ENCODE measurements around the gene TCF19.
A peak's percentile ranks its signal among the peaks of the same experiment; 100 is the strongest.
"Not testable (repeated sequence)": the region's sequence is repeated elsewhere in the genome, so short reads cannot be mapped to it uniquely, and the experiment has no call there.

Gene TCF19

GRCh38 chr6:31175971-31176370 is 17.6 kb downstream of the TCF19 start:
- TF ChIP-seq, protein P1, sequence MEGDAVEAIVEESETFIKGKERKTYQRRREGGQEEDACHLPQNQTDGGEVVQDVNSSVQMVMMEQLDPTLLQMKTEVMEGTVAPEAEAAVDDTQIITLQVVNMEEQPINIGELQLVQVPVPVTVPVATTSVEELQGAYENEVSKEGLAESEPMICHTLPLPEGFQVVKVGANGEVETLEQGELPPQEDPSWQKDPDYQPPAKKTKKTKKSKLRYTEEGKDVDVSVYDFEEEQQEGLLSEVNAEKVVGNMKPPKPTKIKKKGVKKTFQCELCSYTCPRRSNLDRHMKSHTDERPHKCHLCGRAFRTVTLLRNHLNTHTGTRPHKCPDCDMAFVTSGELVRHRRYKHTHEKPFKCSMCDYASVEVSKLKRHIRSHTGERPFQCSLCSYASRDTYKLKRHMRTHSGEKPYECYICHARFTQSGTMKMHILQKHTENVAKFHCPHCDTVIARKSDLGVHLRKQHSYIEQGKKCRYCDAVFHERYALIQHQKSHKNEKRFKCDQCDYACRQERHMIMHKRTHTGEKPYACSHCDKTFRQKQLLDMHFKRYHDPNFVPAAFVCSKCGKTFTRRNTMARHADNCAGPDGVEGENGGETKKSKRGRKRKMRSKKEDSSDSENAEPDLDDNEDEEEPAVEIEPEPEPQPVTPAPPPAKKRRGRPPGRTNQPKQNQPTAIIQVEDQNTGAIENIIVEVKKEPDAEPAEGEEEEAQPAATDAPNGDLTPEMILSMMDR (IDR thresholded peaks at IDR 0.05; ENCODE audit: control extremely low read depth, extremely low read depth, low read depth, missing control alignments), result no peak
- ChIA-PET CTCF (interaction anchor here (2.2 to 2.9 kb wide), 2 partner anchors 10 to 16 kb away, joined by 8 to 15 read pairs; no protein-coding TSS in a partner anchor), POLR2A (no interaction called here)
- no peak for DNase-seq (ENCODE audit: extremely low spot score)

DNA sequence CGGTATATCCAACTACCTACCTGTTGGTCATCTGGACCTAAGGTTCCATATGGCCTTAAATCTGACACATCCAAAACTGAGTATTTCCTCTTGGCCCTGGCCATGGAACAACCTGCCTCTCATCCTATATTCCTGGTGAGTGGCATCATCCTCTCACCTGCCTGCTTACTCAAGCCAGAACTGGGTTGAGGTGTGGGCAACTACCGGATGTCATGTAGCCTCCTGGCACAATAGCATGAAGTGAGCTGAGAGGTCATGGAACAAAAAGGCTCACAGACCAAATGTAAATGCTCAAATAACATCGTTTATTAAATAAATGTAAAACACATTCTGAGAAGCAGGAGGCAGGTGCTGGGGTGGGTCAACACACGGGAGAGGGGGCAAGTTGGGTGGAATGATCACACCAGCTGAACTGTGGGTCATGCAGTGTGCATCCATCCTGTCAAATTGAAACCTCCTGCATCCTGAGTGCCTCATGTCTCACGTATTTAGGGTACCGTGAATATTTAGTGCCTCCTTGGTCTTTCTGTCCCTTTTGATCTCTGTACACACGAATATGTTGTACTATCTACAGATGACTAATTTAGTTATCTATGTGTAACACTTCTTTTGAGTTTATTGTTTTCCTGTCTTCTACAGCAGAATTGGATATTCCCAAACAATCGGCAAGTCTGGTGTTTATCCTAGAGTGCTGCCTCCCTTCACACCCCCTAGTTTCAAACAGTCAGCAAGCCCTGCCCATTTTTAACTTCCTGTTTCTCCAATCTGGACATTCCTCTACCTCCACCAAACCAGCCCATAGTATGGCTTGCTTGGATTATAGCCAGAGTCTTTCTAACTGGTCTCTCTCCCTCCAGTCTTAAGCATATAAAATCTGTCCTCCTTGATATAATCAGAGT is 20.0 kb downstream of the TCF19 start:
- ChIA-PET CTCF (interaction anchor here (0.6 to 2.9 kb wide), 4 partner anchors 10 to 25 kb away, joined by 3 to 15 read pairs (median 6); no protein-coding TSS in a partner anchor), POLR2A (no interaction called here)
- no peak for DNase-seq (ENCODE audit: extremely low spot score)
- TF ChIP-seq, protein P1 (IDR thresholded peaks at IDR 0.05; ENCODE audit: control extremely low read depth, extremely low read depth, low read depth, missing control alignments), result no peak

DNA sequence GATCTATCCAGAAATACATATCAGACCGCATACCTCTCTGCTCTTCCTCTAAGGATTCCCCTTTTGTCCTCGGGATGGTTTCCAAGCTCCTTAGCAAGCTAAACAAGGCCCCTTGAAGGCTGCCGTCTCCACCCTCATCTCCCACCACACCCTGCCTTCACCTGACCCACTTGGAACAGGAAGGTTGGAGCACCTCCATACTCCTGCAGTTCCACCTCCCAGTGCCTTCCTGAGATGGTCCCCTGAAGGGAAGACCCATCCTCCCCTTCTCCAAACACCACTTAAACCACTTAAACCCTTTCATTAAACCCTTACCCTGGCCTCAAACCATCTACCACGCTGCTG is 20.6 kb downstream of the TCF19 start:
- POLR2A ChIA-PET, result no interaction called here
- DNase-seq (ENCODE audit: extremely low spot score), result no peak
- TF ChIP-seq, protein P1 (IDR thresholded peaks at IDR 0.05; ENCODE audit: control extremely low read depth, extremely low read depth, low read depth, missing control alignments), result no peak
- CTCF ChIA-PET, result no interaction called here

DNA sequence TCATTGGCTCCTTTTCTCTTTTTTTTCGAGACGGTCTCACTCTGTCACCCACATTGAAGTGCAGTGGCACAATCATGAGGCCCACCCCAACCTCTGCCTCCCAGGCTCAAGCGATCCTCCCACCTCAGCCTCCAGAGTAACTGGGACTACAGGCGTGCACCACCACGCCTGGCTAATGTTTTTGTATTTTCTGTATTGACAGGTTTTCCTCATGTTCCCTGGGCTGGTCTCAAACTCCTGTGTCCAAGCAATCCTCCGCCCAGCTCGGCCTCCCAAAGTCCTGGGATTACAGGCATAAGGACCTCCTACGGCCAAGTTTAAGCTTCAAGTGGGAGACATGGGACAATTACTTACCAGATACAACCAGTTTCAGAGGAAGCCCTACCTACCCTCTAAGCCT is 21.5 kb downstream of the TCF19 start:
- ChIA-PET POLR2A (no interaction called here), CTCF (no interaction called here)
- TF ChIP-seq, protein P1 (IDR thresholded peaks at IDR 0.05; ENCODE audit: control extremely low read depth, extremely low read depth, low read depth, missing control alignments), result no peak
- no peak for DNase-seq (ENCODE audit: extremely low spot score)

GRCh38 chr6:31180500-31180899 is 22.1 kb downstream of the TCF19 start:
- TF ChIP-seq, protein P1 (IDR thresholded peaks at IDR 0.05; ENCODE audit: control extremely low read depth, extremely low read depth, low read depth, missing control alignments), result no peak
- DNase-seq (ENCODE audit: extremely low spot score), result peak; percentile 67
- ChIA-PET CTCF (no interaction called here), POLR2A (no interaction called here)

GRCh38 chr6:31183287-31183686 is 24.9 kb downstream of the TCF19 start:
- CTCF ChIA-PET, result interaction anchor here (1.1 to 3.9 kb wide), 5 partner anchors 11 to 104 kb away, joined by 3 to 33 read pairs (median 4); no protein-coding TSS in a partner anchor
- DNase-seq (ENCODE audit: extremely low spot score); POLR2A ChIA-PET: not testable (repeated sequence)

DNA sequence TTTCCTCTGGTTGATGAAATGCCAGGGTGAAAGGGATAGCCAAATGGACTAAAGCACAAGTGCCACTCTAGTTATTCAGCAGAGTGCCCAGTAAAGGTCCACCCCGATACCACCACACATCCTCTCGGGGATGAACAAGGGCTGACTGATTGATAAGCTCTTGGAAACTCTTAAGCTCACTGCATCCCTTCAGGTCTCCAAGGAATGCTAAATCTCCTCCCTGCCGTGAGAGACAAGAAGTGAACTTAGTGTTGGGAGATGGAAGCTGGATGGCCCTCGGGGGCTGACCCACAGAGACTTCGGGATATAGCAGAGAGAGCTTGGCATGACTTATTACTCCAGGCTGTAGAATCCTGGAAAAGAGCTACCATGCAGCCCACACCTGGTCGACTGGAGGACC is 25.5 kb downstream of the TCF19 start:
- POLR2A ChIA-PET; DNase-seq (ENCODE audit: extremely low spot score): not testable (repeated sequence)
- CTCF ChIA-PET, result interaction anchor here (1.2 to 3.9 kb wide), 5 partner anchors 11 to 104 kb away, joined by 3 to 33 read pairs (median 4); no protein-coding TSS in a partner anchor

- CTCF ChIA-PET, result interaction anchor here (1.0 kb wide), 1 partner anchor 36 kb away, joined by 3 read pairs; no protein-coding TSS in a partner anchor
- POLR2A ChIA-PET; DNase-seq (ENCODE audit: extremely low spot score): not testable (repeated sequence)
These were observed 27.3 kb downstream of the TCF19 start for GRCh38 chr6:31185695-31186051.

Measured in GM10248 (cell line).